ENCODE data around the gene RDH13. TPM values are rescaled to one million over a fixed set of nuclear protein-coding genes. Genes with fewer than 3 reads are reported as not detected.

The RDH13 gene, protein sequence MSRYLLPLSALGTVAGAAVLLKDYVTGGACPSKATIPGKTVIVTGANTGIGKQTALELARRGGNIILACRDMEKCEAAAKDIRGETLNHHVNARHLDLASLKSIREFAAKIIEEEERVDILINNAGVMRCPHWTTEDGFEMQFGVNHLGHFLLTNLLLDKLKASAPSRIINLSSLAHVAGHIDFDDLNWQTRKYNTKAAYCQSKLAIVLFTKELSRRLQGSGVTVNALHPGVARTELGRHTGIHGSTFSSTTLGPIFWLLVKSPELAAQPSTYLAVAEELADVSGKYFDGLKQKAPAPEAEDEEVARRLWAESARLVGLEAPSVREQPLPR
- 7.3 and 9.5 TPM in 2 replicates for total RNA-seq

GRCh38 chr19:55062735-55063491, at the start of gene RDH13:
Gene RDH13 (minus strand): TSS chr19:55063148. CDS start chr19:55063032, 116 bp downstream.

GRCh38 chr19:55075371-55075998, 12.5 kb upstream of the RDH13 start, which contains the start of gene EPS8L1:
Gene EPS8L1 (plus strand): TSS chr19:55075869. CDS start chr19:55076445, 576 bp downstream.

Other genes with a start within 250 kb of the RDH13 start
- gene KIR3DL1, start 246.7 kb downstream of the RDH13 start, total RNA-seq: not detected in 2 replicates
- gene KIR2DS4, start 230.5 kb downstream of the RDH13 start, total RNA-seq: not detected in 2 replicates
- not detected in 2 replicates for gene KIR3DL2, start 212.7 kb downstream of the RDH13 start, total RNA-seq
- gene FCAR, start 188.9 kb downstream of the RDH13 start, total RNA-seq: not detected in 2 replicates
- not detected in 2 replicates for gene NCR1, start 157.0 kb downstream of the RDH13 start, total RNA-seq
- not detected in 2 replicates for gene NLRP7, start 115.6 kb downstream of the RDH13 start, total RNA-seq
- 0.13 TPM in 1 of 2 replicates, not detected in the other for gene NLRP2, start 96.8 kb downstream of the RDH13 start, total RNA-seq
- not detected in 2 replicates for gene GP6, start 24.9 kb downstream of the RDH13 start, total RNA-seq
- gene EPS8L1, start 12.7 kb upstream of the RDH13 start, total RNA-seq: 0.53 and 0.75 TPM in 2 replicates
- gene PPP1R12C, start 54.5 kb upstream of the RDH13 start, total RNA-seq: 35.0 and 37.6 TPM in 2 replicates
- 1.2 and 1.7 TPM in 2 replicates for gene TNNT1, start 86.1 kb upstream of the RDH13 start, total RNA-seq
- gene TNNI3, start 94.6 kb upstream of the RDH13 start, total RNA-seq: not detected in 2 replicates
- gene DNAAF3, start 103.5 kb upstream of the RDH13 start, total RNA-seq: 0.40 and 0.44 TPM in 2 replicates
- gene SYT5, start 117.1 kb upstream of the RDH13 start, total RNA-seq: under 0.01 and 0.26 TPM in 2 replicates
- 3.5 and 6.1 TPM in 2 replicates for gene PTPRH, start 146.4 kb upstream of the RDH13 start, total RNA-seq
- 0.81 and 1.5 TPM in 2 replicates for gene TMEM86B, start 165.6 kb upstream of the RDH13 start, total RNA-seq
- gene PPP6R1, start 195.9 kb upstream of the RDH13 start, total RNA-seq: 27.7 and 30.8 TPM in 2 replicates
- 17.0 and 21.7 TPM in 2 replicates for gene HSPBP1, start 217.0 kb upstream of the RDH13 start, total RNA-seq
- 6.7 and 7.6 TPM in 2 replicates for gene BRSK1, start 220.8 kb upstream of the RDH13 start, total RNA-seq

Data from aortic smooth muscle cell (primary cell).